Measurements from ENCODE around the gene HSD17B3.
"Not testable (repeated sequence)": the region's sequence is repeated elsewhere in the genome, so short reads cannot be mapped to it uniquely, and the experiment has no call there.

The HSD17B3 gene

GRCh38 chr9:96193236-96193755, 108.7 kb downstream of the HSD17B3 start:
- DNase-seq (ENCODE audit: low read depth): no peak

GRCh38 chr9:96192710-96193109, 109.3 kb downstream of the HSD17B3 start:
- DNase-seq (ENCODE audit: low read depth): no peak

DNA sequence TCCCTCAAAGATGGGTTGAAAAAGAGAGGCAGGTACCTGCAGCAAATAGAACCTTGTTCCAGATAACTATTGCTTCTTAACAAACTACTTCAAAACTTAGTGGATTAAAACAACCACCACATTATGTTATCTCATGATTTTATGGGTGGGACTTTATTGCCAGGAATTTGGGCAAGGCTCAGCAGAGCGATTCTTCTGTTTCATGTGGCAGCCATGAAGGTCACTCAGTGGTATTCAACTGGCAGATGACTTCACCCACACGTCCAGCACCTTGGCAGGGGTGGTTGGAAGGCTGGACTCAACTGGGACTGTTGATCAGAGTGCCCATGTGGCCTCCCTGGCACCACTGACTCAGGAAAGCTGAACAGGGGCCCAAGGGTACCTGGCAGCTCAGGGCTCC, 112.0 kb downstream of the HSD17B3 start:
- no peak for DNase-seq (ENCODE audit: low read depth)

DNA sequence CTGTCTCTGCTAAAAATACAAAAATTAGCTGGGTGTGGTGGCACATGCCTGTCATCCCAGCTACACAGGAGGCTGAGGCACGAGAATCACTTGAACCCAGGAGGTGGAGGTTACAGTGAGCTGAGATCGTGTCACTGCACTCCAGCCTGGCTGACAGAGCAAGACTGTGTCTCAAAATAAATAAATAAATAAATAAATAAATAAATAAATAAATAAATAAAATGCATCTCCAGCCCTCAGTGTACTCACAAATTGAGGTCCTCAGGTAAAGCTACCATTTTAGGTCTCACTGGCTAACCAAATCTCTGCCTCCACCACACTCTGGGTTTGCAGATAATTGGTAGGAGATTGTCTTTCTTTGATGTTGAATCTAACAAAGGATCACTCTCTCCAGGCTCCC, 112.4 kb downstream of the HSD17B3 start:
- not testable (repeated sequence) for DNase-seq (ENCODE audit: low read depth)

- no peak for DNase-seq (ENCODE audit: low read depth)
These were observed 113.4 kb downstream of the HSD17B3 start for GRCh38 chr9:96188571-96188970.

DNA sequence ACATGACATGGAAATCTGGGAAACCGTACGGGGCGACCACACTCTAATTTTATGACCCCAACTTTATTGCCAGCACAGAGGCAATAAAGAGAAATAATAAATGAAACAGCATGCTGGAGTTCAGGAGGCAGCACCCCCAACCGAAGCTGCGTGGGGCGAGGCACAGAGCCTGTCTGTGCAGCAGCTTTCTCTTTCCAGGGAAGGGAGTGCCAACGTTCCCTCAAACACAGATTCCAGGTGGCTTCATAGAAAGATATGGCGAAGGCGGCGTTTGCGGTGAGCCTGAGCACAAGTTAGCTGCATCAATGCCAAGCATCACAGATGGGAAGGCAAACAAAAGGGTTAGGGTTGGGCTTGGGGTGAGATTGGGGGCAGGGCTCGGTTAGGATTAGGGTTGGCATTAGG, 114.8 kb downstream of the HSD17B3 start:
- no peak for DNase-seq (ENCODE audit: low read depth)

GRCh38 chr9:96186591-96187011, 115.4 kb downstream of the HSD17B3 start:
- no peak for DNase-seq (ENCODE audit: low read depth)

- no peak for DNase-seq (ENCODE audit: low read depth)
These were observed 116.3 kb downstream of the HSD17B3 start for GRCh38 chr9:96185518-96186156.
